IMR-90 (cell line): Measurements from ENCODE around the gene MAPK9. TPM values are rescaled to one million over a fixed set of nuclear protein-coding genes. Genes with fewer than 3 reads are reported as not detected.

ENCODE experiments used
- ATAC-seq: fragments of 200-7000 bp; cut with Tn5 transposase; 2 replicates; pipeline ENCODE4 v1.9.1; 2020; ENCODE audit warnings: low read depth, mild to moderate bottlenecking, moderate library complexity
- BruUV-seq: library from RNA; stranded (reverse); fragments of 400-500 nt; replicated peaks from 2 replicates; lab custom pipeline; 2021; lab: Mats Ljungman, UMichigan
- CTCF ChIA-PET: fragments of 300-600 bp; formaldehyde crosslinking; extraction: SDS; loops from one replicate; lab custom pipeline; 2021; ENCODE audit warnings: antibody characterized with exemption; lab: Yijun Ruan, JAX
- POLR2A ChIA-PET: fragments of 300-600 bp; sonication (Branson Sonifier 250); formaldehyde crosslinking; loops from one replicate; lab custom pipeline; 2022; ENCODE audit warnings: antibody characterized with exemption; ENCODE audit not compliant: unreplicated experiment; lab: Charles Lee
- DNase-seq: peaks from one replicate; pipeline ENCODE4 v3.0.0; 2013
- H2AFZ ChIP-seq: replicated peaks from 2 replicates; pipeline ENCODE3; 2013; ENCODE audit warnings: low read length, mild to moderate bottlenecking; ENCODE audit not compliant: poor library complexity
- H2AK5ac ChIP-seq: 2 replicates; pipeline ENCODE4 v1.6.1; 2013; ENCODE audit warnings: low read depth, low read length, inconsistent platforms
- H2AK9ac ChIP-seq: replicated peaks from 2 replicates; pipeline ENCODE3; 2013; ENCODE audit warnings: mild to moderate bottlenecking, low read depth, low read length, moderate library complexity; ENCODE audit not compliant: poor library complexity
- H2BK120ac ChIP-seq: 2 replicates; pipeline ENCODE4 v1.6.1; 2013; ENCODE audit warnings: low read depth, low read length, inconsistent platforms
- H2BK15ac ChIP-seq: 3 replicates; pipeline ENCODE4 v1.6.1; 2013; ENCODE audit warnings: low read depth, low read length, inconsistent platforms
- H2BK20ac ChIP-seq: 2 replicates; pipeline ENCODE4 v1.6.1; 2013; ENCODE audit warnings: low read depth, mild to moderate bottlenecking, inconsistent platforms, low read length, moderate library complexity
- H2BK5ac ChIP-seq: 2 replicates; pipeline ENCODE4 v1.6.1; 2013; ENCODE audit warnings: mild to moderate bottlenecking, low read depth, low read length, inconsistent platforms; ENCODE audit not compliant: poor library complexity, severe bottlenecking
- H3K14ac ChIP-seq: replicated peaks from 2 replicates; pipeline ENCODE4 v1.6.1; 2013; ENCODE audit warnings: low read depth, low read length, inconsistent platforms
- H3K18ac ChIP-seq: 2 replicates; pipeline ENCODE4 v1.6.1; 2013; ENCODE audit warnings: low read depth, low read length, control low read depth
- H3K23ac ChIP-seq: 2 replicates; pipeline ENCODE4 v1.6.1; 2013; ENCODE audit warnings: low read depth, low read length, inconsistent platforms
- H3K27ac ChIP-seq: 2 replicates; pipeline ENCODE4 v1.5.1; 2013; ENCODE audit warnings: mild to moderate bottlenecking, control low read depth, low read length; ENCODE audit not compliant: insufficient read depth
- H3K27me3 ChIP-seq: 2 replicates; pipeline ENCODE4 v1.6.1; 2013; ENCODE audit warnings: low read length; ENCODE audit not compliant: control insufficient read depth, insufficient read depth
- H3K36me3 ChIP-seq: 2 replicates; pipeline ENCODE4 v1.6.1; 2013; ENCODE audit warnings: low read length, mixed read lengths; ENCODE audit not compliant: control insufficient read depth, insufficient read depth
- H3K4ac ChIP-seq: 2 replicates; pipeline ENCODE4 v1.6.1; 2013; ENCODE audit warnings: low read depth, low read length, inconsistent platforms
- H3K4me1 ChIP-seq: 2 replicates; pipeline ENCODE4 v1.6.1; 2013; ENCODE audit warnings: low read length, mixed read lengths; ENCODE audit not compliant: control insufficient read depth, insufficient read depth
- H3K4me2 ChIP-seq: 2 replicates; pipeline ENCODE4 v1.6.1; 2013; ENCODE audit warnings: low read depth, mild to moderate bottlenecking, control low read depth, low read length, moderate library complexity
- H3K4me3 ChIP-seq: 2 replicates; pipeline ENCODE4 v1.5.1; 2013; ENCODE audit warnings: low read depth, mild to moderate bottlenecking, control low read depth, low read length, moderate library complexity; ENCODE audit not compliant: insufficient read depth
- H3K56ac ChIP-seq: 2 replicates; pipeline ENCODE4 v1.6.1; 2013; ENCODE audit warnings: low read length, inconsistent platforms; ENCODE audit not compliant: insufficient read depth; ENCODE audit errors: extremely low read depth
- H3K79me1 ChIP-seq, 2 experiments: 2 replicates each; pipeline ENCODE4 v1.6.1; 2013; ENCODE audit warnings: low read length in 2 of 2, inconsistent platforms in 1 of 2, low read depth in 1 of 2
- H3K9ac ChIP-seq: 2 replicates; pipeline ENCODE4 v1.6.1; 2013; ENCODE audit warnings: low read depth, low read length, control low read depth
- H3K9me1 ChIP-seq: 2 replicates; pipeline ENCODE4 v1.6.1; 2013; ENCODE audit warnings: low read length, inconsistent platforms; ENCODE audit not compliant: insufficient read depth
- H3K9me3 ChIP-seq: 2 replicates; pipeline ENCODE4 v1.6.1; 2013; ENCODE audit warnings: low read length; ENCODE audit not compliant: control insufficient read depth, insufficient read depth
- H4K20me1 ChIP-seq: 2 replicates; pipeline ENCODE4 v1.6.1; 2013; ENCODE audit warnings: low read length, inconsistent platforms; ENCODE audit not compliant: insufficient read depth
- H4K5ac ChIP-seq: 2 replicates; pipeline ENCODE4 v1.6.1; 2013; ENCODE audit warnings: mild to moderate bottlenecking, low read depth, low read length, control low read depth
- H4K8ac ChIP-seq, 2 experiments: 2 replicates each; pipeline ENCODE4 v1.6.1; 2013; ENCODE audit warnings: low read depth in 2 of 2, low read length in 2 of 2, control low read depth in 1 of 2, inconsistent platforms in 1 of 2
- H4K91ac ChIP-seq: 2 replicates; pipeline ENCODE4 v1.6.1; 2013; ENCODE audit warnings: low read depth, low read length, inconsistent platforms; ENCODE audit not compliant: insufficient read depth
- BHLHE40 ChIP-seq: fragments of 150-350 bp; IDR thresholded peaks from 2 replicates; pipeline ENCODE4 v1.6.1; 2016; ENCODE audit warnings: mild to moderate bottlenecking, low read depth, low read length
- CEBPB ChIP-seq: IDR thresholded peaks from 2 replicates; pipeline ENCODE4 v1.6.1; 2012; ENCODE audit warnings: low read depth, low read length, improper control_type of control experiment
- CHD1 ChIP-seq: IDR thresholded peaks from 2 replicates; pipeline ENCODE4 v1.6.1; 2012; ENCODE audit warnings: low read depth, low read length, improper control_type of control experiment
- FOS ChIP-seq: fragments of 150-350 bp; IDR thresholded peaks from 2 replicates; pipeline ENCODE4 v1.6.1; 2016; ENCODE audit warnings: low read depth, low read length
- MAFK ChIP-seq: IDR thresholded peaks from 2 replicates; pipeline ENCODE4 v1.6.1; 2012; ENCODE audit warnings: low read depth, low read length, improper control_type of control experiment
- MAZ ChIP-seq: IDR thresholded peaks from 2 replicates; pipeline ENCODE4 v1.6.1; 2012; ENCODE audit warnings: low read depth, mild to moderate bottlenecking, low read length, improper control_type of control experiment, moderate library complexity, borderline replicate concordance
- MXI1 ChIP-seq: IDR thresholded peaks from 2 replicates; pipeline ENCODE4 v1.6.1; 2012; ENCODE audit warnings: low read depth, mild to moderate bottlenecking, low read length, moderate library complexity, borderline replicate concordance
- RAD21 ChIP-seq: IDR thresholded peaks from 2 replicates; pipeline ENCODE4 v1.6.1; 2012; ENCODE audit warnings: low read length, improper control_type of control experiment
- RFX5 ChIP-seq: IDR thresholded peaks from 2 replicates; pipeline ENCODE4 v1.8.0; 2012; ENCODE audit warnings: low read depth, mild to moderate bottlenecking, low read length, moderate library complexity
- SMC3 ChIP-seq: fragments of 150-350 bp; IDR thresholded peaks from 2 replicates; pipeline ENCODE4 v1.6.1; 2016; ENCODE audit warnings: low read depth, mild to moderate bottlenecking, antibody characterized with exemption, low read length, moderate library complexity
- WGBS, 2 experiments: methylation state at CpG; one replicate each; pipeline versions ENCODE4 v1.1.5 to v1.1.7; 2013; ENCODE audit warnings: missing lambda C conversion rate in 2 of 2; ENCODE audit not compliant: insufficient read length in 1 of 2; ENCODE audit errors: extremely low coverage in 2 of 2; 5-methylcytosine and 5-hydroxymethylcytosine counted together
- dilution Hi-C: fragments of 300-500 bp; cut with HindIII; formaldehyde crosslinking; loops from one replicate; pipeline ENCODE4 v1.14.3; 2018; ENCODE audit warnings: low sequenced_read_pairs; ENCODE audit not compliant: unreplicated experiment
- in situ Hi-C: fragments of 300-500 bp; cut with MboI; formaldehyde crosslinking; loops from 3 replicates; pipeline ENCODE4 v1.14.3; 2019; ENCODE audit warnings: low sequenced_read_pairs, inconsistent platforms, mixed read lengths
- intact Hi-C: fragments of 100-400 bp; cut with micrococcal nuclease; formaldehyde crosslinking; loops from 2 replicates; pipeline ENCODE4 v1.10.0; 2022
- polyA plus RNA-seq, 3 experiments: library from polyadenylated mRNA; depleted of rRNA; stranded (reverse); fragments of >200 nt; gene quantifications; 2 replicates each; pipeline ENCODE4 v1.2.3, GENCODE V29; 2012; ENCODE audit warnings: low replicate concordance in 1 of 3
- total RNA-seq: library from RNA; depleted of rRNA; stranded (reverse); fragments of >200 nt; gene quantifications from 2 replicates; pipeline ENCODE4 v1.2.3, GENCODE V29; 2012

The MAPK9 gene
- total and polyA plus RNA-seq, 2 of the 4 experiments (the other 2 are of a cell fraction) = 22.9 to 23.3 TPM

DNA sequence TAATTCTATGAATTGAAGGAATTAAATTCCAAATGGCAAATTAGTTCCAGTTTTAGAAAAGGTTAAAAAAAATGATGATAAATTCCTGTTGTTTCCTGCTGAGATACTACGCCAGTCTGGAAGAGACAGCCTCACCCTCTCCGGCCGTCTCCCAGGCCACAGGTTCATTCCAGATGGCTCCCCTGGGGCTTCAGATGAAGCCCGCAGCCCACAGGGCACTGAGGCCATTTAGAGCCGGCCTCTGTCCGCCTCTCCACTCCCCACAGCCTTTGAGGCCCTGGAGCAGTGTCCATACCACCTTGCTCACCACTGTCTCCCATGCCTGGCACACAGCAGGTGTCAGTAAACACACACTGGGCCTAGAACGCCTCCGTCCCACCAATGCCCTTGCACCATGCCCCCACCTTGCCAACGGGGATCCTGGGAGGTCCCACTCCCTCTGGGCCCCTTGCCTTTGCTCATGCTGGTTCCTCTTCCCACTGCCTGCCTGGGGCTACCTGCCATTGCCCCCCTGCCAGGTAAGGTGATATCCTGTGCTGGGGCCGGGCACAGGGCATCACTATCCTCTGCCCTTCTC is 35.2 kb upstream of the MAPK9 start:
- no peak overlapping the region for H3K14ac ChIP-seq
- no peak overlapping the region for H2AFZ ChIP-seq
- ATAC-seq (no peak), DNase-seq (no peak)
- H3K4me1 ChIP-seq = peaks cover 18% of the 10 kb centered on the region
- no peak overlapping the region for H2BK20ac ChIP-seq
- H4K8ac ChIP-seq = no peak overlapping the region
- H4K91ac ChIP-seq = no peak overlapping the region
- no peaks in the 10 kb centered on the region for H3K27me3 ChIP-seq
- 100% methylated on average over 3 of the region's 10 CpGs; no CpG with 5 or more reads in 1 of the 2 experiments for WGBS, 2 experiments
- no peak overlapping the region for H3K4ac ChIP-seq
- H2BK15ac ChIP-seq = no peak overlapping the region
- intact Hi-C loops (no loop called here), in situ Hi-C loops (no loop called here), dilution Hi-C loops (no loop called here)
- H3K9ac ChIP-seq = no peak overlapping the region
- no peak overlapping the region for H2AK9ac ChIP-seq
- H3K23ac ChIP-seq = no peak overlapping the region
- no peak overlapping the region for H3K27ac ChIP-seq
- H3K9me1 ChIP-seq = peaks cover 14% of the 10 kb centered on the region
- peaks cover 18% of the 10 kb centered on the region for H4K20me1 ChIP-seq
- H3K79me1 ChIP-seq = no peaks in the 10 kb centered on the region; a peak in 1 of 4 replicates
- H2BK5ac ChIP-seq = no peak overlapping the region
- no peak overlapping the region for H3K56ac ChIP-seq
- H4K5ac ChIP-seq = no peak overlapping the region
- TF ChIP-seq CHD1 (no peak), SMC3 (no peak), FOS (no peak), MXI1 (no peak), MAFK (no peak), MAZ (no peak), BHLHE40 (no peak), CEBPB (no peak), RFX5 (no peak), RAD21 (no peak)
- no peak overlapping the region for H2AK5ac ChIP-seq
- ChIA-PET CTCF (interaction anchor here (2.4 kb wide), 1 partner anchor 8 kb away, joined by 12 read pairs; no protein-coding TSS in a partner anchor), POLR2A (no interaction called here)
- no peak overlapping the region for H3K4me3 ChIP-seq
- no peak overlapping the region for H3K18ac ChIP-seq
- no peak overlapping the region for H2BK120ac ChIP-seq
- BruUV-seq = no TSS peak
- peaks cover 1% of the 10 kb centered on the region for H3K36me3 ChIP-seq
- no peak overlapping the region for H3K4me2 ChIP-seq
- H3K9me3 ChIP-seq = no peaks in the 10 kb centered on the region
